H9 (cell line): ENCODE data around the gene CDH24. TPM values are rescaled to one million over a fixed set of nuclear protein-coding genes. Genes with fewer than 3 reads are reported as not detected.

Experiments
- DNase-seq: peaks from one replicate; pipeline ENCODE4 v3.0.0-alpha.2; 2017
- H2AFZ ChIP-seq: one replicate; pipeline ENCODE4 v1.6.1; 2013; ENCODE audit warnings: mild to moderate bottlenecking, low read length, control low read depth, moderate library complexity
- H2AK5ac ChIP-seq: 2 replicates; pipeline ENCODE4 v1.6.1; 2013; ENCODE audit warnings: low read length, control low read depth, mixed read lengths; ENCODE audit not compliant: insufficient read length
- H2BK120ac ChIP-seq: one replicate; pipeline ENCODE4 v1.6.1; 2013; ENCODE audit warnings: low read depth, mild to moderate bottlenecking, low read length, control low read depth, inconsistent platforms; ENCODE audit not compliant: poor library complexity, severe bottlenecking
- H2BK12ac ChIP-seq: 2 replicates; pipeline ENCODE4 v1.6.1; 2013; ENCODE audit warnings: low read length, control low read depth, mixed read lengths, low read depth; ENCODE audit not compliant: insufficient read length
- H2BK15ac ChIP-seq: 2 replicates; pipeline ENCODE4 v1.6.1; 2013; ENCODE audit warnings: low read depth, low read length, control low read depth
- H2BK20ac ChIP-seq: one replicate; pipeline ENCODE4 v1.6.1; 2013; ENCODE audit warnings: low read depth, mild to moderate bottlenecking, low read length, control low read depth, inconsistent platforms; ENCODE audit not compliant: poor library complexity, severe bottlenecking
- H2BK5ac ChIP-seq: 2 replicates; pipeline ENCODE4 v1.6.1; 2013; ENCODE audit warnings: low read length, control low read depth, mixed read lengths; ENCODE audit not compliant: insufficient read length
- H3K14ac ChIP-seq: 2 replicates; pipeline ENCODE4 v1.6.1; 2013; ENCODE audit warnings: low read length, control low read depth; ENCODE audit not compliant: insufficient read depth
- H3K18ac ChIP-seq: 2 replicates; pipeline ENCODE4 v1.6.1; 2013; ENCODE audit warnings: low read depth, mild to moderate bottlenecking, mixed read lengths, low read length, control low read depth; ENCODE audit not compliant: insufficient read length
- H3K23ac ChIP-seq: 2 replicates; pipeline ENCODE4 v1.6.1; 2013; ENCODE audit warnings: low read length, control low read depth, mixed read lengths, low read depth; ENCODE audit not compliant: insufficient read length
- H3K23me2 ChIP-seq: 2 replicates; pipeline ENCODE4 v1.6.1; 2013; ENCODE audit warnings: low read depth, mild to moderate bottlenecking, mixed read lengths, low read length, control low read depth; ENCODE audit not compliant: insufficient read length, poor library complexity, severe bottlenecking
- H3K27ac ChIP-seq: 2 replicates; pipeline ENCODE4 v1.5.1; 2013; ENCODE audit warnings: low read length, control low read depth, mixed read lengths, low read depth; ENCODE audit not compliant: insufficient read length
- H3K27me3 ChIP-seq: 2 replicates; pipeline ENCODE4 v1.6.1; 2013; ENCODE audit warnings: low read length, control low read depth, inconsistent platforms; ENCODE audit not compliant: insufficient read depth
- H3K4ac ChIP-seq: 2 replicates; pipeline ENCODE4 v1.6.1; 2013; ENCODE audit warnings: low read depth, mild to moderate bottlenecking, control low read depth, inconsistent platforms, low read length, moderate library complexity
- H3K4me1 ChIP-seq: 2 replicates; pipeline ENCODE4 v1.6.1; 2013; ENCODE audit warnings: low read length, control low read depth, inconsistent platforms; ENCODE audit not compliant: insufficient read depth
- H3K4me2 ChIP-seq: 2 replicates; pipeline ENCODE4 v1.6.1; 2013; ENCODE audit warnings: low read length, control low read depth, mixed read lengths; ENCODE audit not compliant: insufficient read length, insufficient read depth
- H3K56ac ChIP-seq: 2 replicates; pipeline ENCODE4 v1.6.1; 2013; ENCODE audit warnings: low read depth, mild to moderate bottlenecking, mixed read lengths, low read length, control low read depth; ENCODE audit not compliant: insufficient read length
- H3K79me1 ChIP-seq: 2 replicates; pipeline ENCODE4 v1.6.1; 2013; ENCODE audit warnings: low read depth, mild to moderate bottlenecking, moderate library complexity, low read length, control low read depth, inconsistent platforms; ENCODE audit not compliant: insufficient read depth, poor library complexity, severe bottlenecking
- H3K79me2 ChIP-seq: 2 replicates; pipeline ENCODE4 v1.6.1; 2013; ENCODE audit warnings: low read length, control low read depth, inconsistent platforms; ENCODE audit not compliant: insufficient read depth
- H3K9ac ChIP-seq: 2 replicates; pipeline ENCODE4 v1.6.1; 2013; ENCODE audit warnings: low read length, control low read depth, mixed read lengths; ENCODE audit not compliant: insufficient read length; ENCODE audit errors: extremely low read depth
- H3K9me3 ChIP-seq: one replicate; pipeline ENCODE4 v1.6.1; 2013; ENCODE audit warnings: low read depth, low read length, inconsistent platforms; ENCODE audit not compliant: control insufficient read depth
- H3T11ph ChIP-seq: one replicate; pipeline ENCODE4 v1.6.1; 2013; ENCODE audit warnings: mild to moderate bottlenecking, low read length, control low read depth, inconsistent platforms
- H4K20me1 ChIP-seq: one replicate; pipeline ENCODE4 v1.6.1; 2013; ENCODE audit not compliant: control insufficient read depth, insufficient read length, insufficient read depth
- H4K5ac ChIP-seq: 2 replicates; pipeline ENCODE4 v1.6.1; 2013; ENCODE audit warnings: low read depth, mild to moderate bottlenecking, mixed read lengths, low read length, control low read depth; ENCODE audit not compliant: insufficient read length
- H4K8ac ChIP-seq: replicated peaks from 2 replicates; pipeline ENCODE4 v1.6.1; 2013; ENCODE audit warnings: low read length, control low read depth, mixed read lengths, low read depth; ENCODE audit not compliant: insufficient read length
- H4K91ac ChIP-seq: 2 replicates; pipeline ENCODE4 v1.6.1; 2013; ENCODE audit warnings: low read depth, mild to moderate bottlenecking, moderate library complexity, mixed read lengths, low read length, control low read depth; ENCODE audit not compliant: insufficient read length
- H3K27ac Mint-ChIP-seq, 3 experiments: 2 replicates in 2 of 3; 3 replicates in 1 of 3; pipeline ENCODE4 v1.8.0; 2020 to 2021; ENCODE audit warnings: mixed read lengths in 3 of 3, mild to moderate bottlenecking in 1 of 3, moderate library complexity in 1 of 3
- H3K27me3 Mint-ChIP-seq: 2 replicates; pipeline ENCODE4 v1.8.0; 2021; ENCODE audit warnings: low read depth, mild to moderate bottlenecking, moderate library complexity, mixed read lengths
- H3K36me3 Mint-ChIP-seq, 3 experiments: 2 replicates in 2 of 3; 3 replicates in 1 of 3; pipeline ENCODE4 v1.8.0; 2020 to 2021; ENCODE audit warnings: low read depth in 3 of 3, mixed read lengths in 3 of 3; ENCODE audit not compliant: insufficient read depth in 1 of 3
- H3K4me1 Mint-ChIP-seq, 2 experiments: 2 replicates each; pipeline ENCODE4 v1.8.0; 2020; ENCODE audit warnings: mixed read lengths in 2 of 2
- H3K4me3 Mint-ChIP-seq, 2 experiments: 2 replicates in 1 of 2; 3 replicates in 1 of 2; pipeline ENCODE4 v1.8.0; 2020 to 2021; ENCODE audit warnings: mild to moderate bottlenecking in 2 of 2, mixed read lengths in 2 of 2, moderate library complexity in 1 of 2
- H3K9me3 Mint-ChIP-seq, 2 experiments: 2 replicates in 1 of 2; 3 replicates in 1 of 2; pipeline ENCODE4 v1.8.0; 2020; ENCODE audit warnings: mild to moderate bottlenecking in 2 of 2, mixed read lengths in 2 of 2, moderate library complexity in 1 of 2
- CTCF ChIP-seq: fragments of 200-600 bp; sonication (generic); conservative IDR thresholded peaks from 3 replicates; pipeline ENCODE4 v1.8.0; 2021; ENCODE audit warnings: antibody characterized with exemption, mild to moderate bottlenecking
- WGBS: extraction: QIAGEN DNeasy Blood & Tissue Kit; methylation state at CpG from one replicate; pipeline ENCODE4 v1.1.7; 2013; ENCODE audit warnings: missing lambda C conversion rate, low lambda C conversion rate, mixed read lengths; ENCODE audit not compliant: insufficient read length; ENCODE audit errors: extremely low coverage; 5-methylcytosine and 5-hydroxymethylcytosine counted together
- total RNA-seq: library from RNA; stranded (reverse); gene quantifications from 2 replicates; pipeline ENCODE4 v1.2.1, GENCODE V29; 2021

The CDH24 gene
- total RNA-seq, 1 experiment from 2014 or later = 16.7 TPM

GRCh38 chr14:23049011-23049410 is 8.3 kb downstream of the CDH24 start:
- H3K14ac ChIP-seq = no peak overlapping the region
- no peak overlapping the region for H2BK15ac ChIP-seq
- no peak overlapping the region for H2BK5ac ChIP-seq
- H2BK12ac ChIP-seq = no peak overlapping the region
- no peaks in the 10 kb centered on the region for H3K23me2 ChIP-seq
- H2BK20ac ChIP-seq = no peak overlapping the region
- H4K91ac ChIP-seq = no peak overlapping the region
- no peak overlapping the region for H2AFZ ChIP-seq
- no peak overlapping the region for H3K56ac ChIP-seq
- no peak overlapping the region for H2BK120ac ChIP-seq
- no peak overlapping the region for H3K23ac ChIP-seq
- H3K18ac ChIP-seq = no peak overlapping the region
- no peak overlapping the region for H4K8ac ChIP-seq
- Mint-ChIP-seq H3K9me3 (no peaks in the 10 kb centered on the region), H3K4me1 (peaks cover 4 to 17% of the 10 kb centered on the region in 2 experiments), H3K4me3 (no peak overlapping the region), H3K27ac (no peak overlapping the region), H3K36me3 (peaks cover 10 to 34% (median 20%) of the 10 kb centered on the region in 3 experiments), H3K27me3 (0 out of 2 replicates have a peak, but pooled peaks cover 1% of the 10 kb centered on the region)
- H3K27ac ChIP-seq = no peak overlapping the region
- H3K27me3 ChIP-seq = no peaks in the 10 kb centered on the region
- H3K4ac ChIP-seq = no peak overlapping the region
- no peaks in the 10 kb centered on the region for H3K79me2 ChIP-seq
- no peaks in the 10 kb centered on the region for H3K4me1 ChIP-seq
- H4K5ac ChIP-seq = no peak overlapping the region
- H4K20me1 ChIP-seq = no peaks in the 10 kb centered on the region
- no peaks in the 10 kb centered on the region for H3K79me1 ChIP-seq
- no peak overlapping the region for H2AK5ac ChIP-seq
- H3K9me3 ChIP-seq = no peaks in the 10 kb centered on the region
- no CpG with 5 or more reads among the region's 9 CpGs for WGBS
- no peak overlapping the region for H3K4me2 ChIP-seq
- DNase-seq = no peak
- no peak overlapping the region for H3K9ac ChIP-seq
- TF ChIP-seq CTCF = no peak
- no peak overlapping the region for H3T11ph ChIP-seq
